GM12878 (cell line): ENCODE results near the gene CREB3L1. TPM values are rescaled to one million over a fixed set of nuclear protein-coding genes. Genes with fewer than 3 reads are reported as not detected.

ENCODE experiments used
- ATAC-seq: fragments of 200-7000 bp; cut with Tn5 transposase; 3 replicates; pipeline ENCODE4 v1.9.1; 2020; ENCODE audit warnings: mild to moderate bottlenecking, moderate library complexity
- BruUV-seq: library from RNA; stranded (reverse); fragments of 400-500 nt; replicated peaks from 2 replicates; lab custom pipeline; 2021; lab: Mats Ljungman, UMichigan
- CTCF ChIA-PET: fragments of 300-600 bp; sonication (Branson Sonifier 250); formaldehyde crosslinking; extraction: SDS; loops from one replicate; lab custom pipeline; 2021; ENCODE audit warnings: inconsistent platforms; lab: Yijun Ruan, JAX
- POLR2A ChIA-PET: fragments of 350-600 bp; formaldehyde crosslinking; extraction: SDS; loops from one replicate; lab custom pipeline; 2021; ENCODE audit warnings: inconsistent platforms; lab: Charles Lee
- RAD21 ChIA-PET: fragments of 300-600 bp; sonication (Branson Sonifier 250); formaldehyde crosslinking; loops from one replicate; lab custom pipeline; 2023; ENCODE audit warnings: antibody characterized with exemption; ENCODE audit not compliant: unreplicated experiment; lab: Charles Lee
- SMC1A ChIA-PET: fragments of 300-600 bp; sonication (Branson Sonifier 250); formaldehyde crosslinking; loops from one replicate; lab custom pipeline; 2023; ENCODE audit not compliant: unreplicated experiment, uncharacterized antibody; lab: Charles Lee
- DNase-seq: peaks from one replicate; pipeline ENCODE4 v3.0.0-alpha.2; 2011; ENCODE audit warnings: low read depth, low spot score
- FAIRE-seq: peaks from 3 replicates; lab custom pipeline; 2011; peaks lifted over from hg19 to GRCh38; lab: Jason Lieb, UNC
- H2AFZ ChIP-seq: 2 replicates; pipeline ENCODE4 v1.6.0; 2011; ENCODE audit warnings: low read depth, low read length, control low read depth; ENCODE audit not compliant: control insufficient read depth
- H3K27ac ChIP-seq: 2 replicates; pipeline ENCODE4 v1.5.1; 2011; ENCODE audit warnings: control low read depth; ENCODE audit not compliant: control insufficient read depth, insufficient read depth
- H3K27me3 ChIP-seq, 2 experiments: replicated peaks in 1 of 2; 2 replicates each; pipeline versions ENCODE4 v1.6.0 to v1.6.1; 2011; ENCODE audit warnings: low read length in 1 of 2; ENCODE audit not compliant: control insufficient read depth in 2 of 2, insufficient read depth in 2 of 2
- H3K36me3 ChIP-seq, 2 experiments: 2 replicates each; pipeline ENCODE4 v1.5.1; 2011; ENCODE audit warnings: low read length in 1 of 2; ENCODE audit not compliant: control insufficient read depth in 2 of 2, insufficient read depth in 2 of 2
- H3K4me1 ChIP-seq: 2 replicates; pipeline ENCODE4 v1.6.1; 2011; ENCODE audit warnings: mild to moderate bottlenecking, low read length, moderate library complexity, mixed read lengths; ENCODE audit not compliant: control insufficient read depth, insufficient read depth
- H3K4me2 ChIP-seq: 2 replicates; pipeline ENCODE4 v1.6.0; 2011; ENCODE audit warnings: control low read depth; ENCODE audit not compliant: control insufficient read depth, insufficient read depth
- H3K4me3 ChIP-seq: fragments of 200-600 bp; sonication (generic); 2 replicates; pipeline ENCODE4 v1.5.1; 2016
- H3K79me2 ChIP-seq: 2 replicates; pipeline ENCODE4 v1.6.0; 2011; ENCODE audit warnings: low read length; ENCODE audit not compliant: control insufficient read depth, insufficient read depth
- H3K9ac ChIP-seq: 2 replicates; pipeline ENCODE4 v1.8.0; 2011; ENCODE audit warnings: low read length, control low read depth, mixed read lengths; ENCODE audit not compliant: control insufficient read depth, insufficient read depth
- H3K9me3 ChIP-seq: replicated peaks from 3 replicates; pipeline ENCODE4 v1.5.1; 2011; ENCODE audit warnings: mild to moderate bottlenecking, low read length; ENCODE audit not compliant: control insufficient read depth, insufficient read depth
- H4K20me1 ChIP-seq: 2 replicates; pipeline ENCODE4 v1.6.0; 2011; ENCODE audit not compliant: control insufficient read depth, insufficient read depth
- ASH2L ChIP-seq: fragments of 300-600, 200-600 bp; sonication (generic); IDR thresholded peaks from 2 replicates; pipeline ENCODE4 v1.6.1; 2017; ENCODE audit warnings: low read depth, mild to moderate bottlenecking, borderline replicate concordance
- BCL3 ChIP-seq: IDR thresholded peaks from 2 replicates; pipeline ENCODE4 v1.6.1; 2011; ENCODE audit warnings: borderline replicate concordance, low read depth, mild to moderate bottlenecking, moderate library complexity, low read length; ENCODE audit not compliant: insufficient read depth, poor library complexity, severe bottlenecking
- CHD2 ChIP-seq: IDR thresholded peaks from 2 replicates; pipeline ENCODE4 v1.6.1; 2011; ENCODE audit warnings: low read depth, low read length, improper control_type of control experiment, borderline replicate concordance
- ELK1 ChIP-seq: IDR thresholded peaks from 2 replicates; pipeline ENCODE4 v1.6.1; 2012; ENCODE audit warnings: low read depth, low read length, improper control_type of control experiment
- EP300 ChIP-seq, 2 experiments: fragments of 150-350 bp in 1 of 2; IDR thresholded peaks; 2 replicates each; pipeline ENCODE4 v1.6.1; 2011 to 2012; ENCODE audit warnings: low read depth in 2 of 2, low read length in 2 of 2, borderline replicate concordance in 1 of 2, improper control_type of control experiment in 1 of 2, inconsistent platforms in 1 of 2; ENCODE audit not compliant: control insufficient read depth in 1 of 2
- HCFC1 ChIP-seq: fragments of 150-350 bp; IDR thresholded peaks from 2 replicates; pipeline ENCODE4 v1.6.1; 2014; ENCODE audit warnings: low read length
- IKZF1 ChIP-seq: fragments of 450-650 bp; conservative IDR thresholded peaks from 2 replicates; pipeline ENCODE4 v1.6.1; 2017; ENCODE audit warnings: antibody characterized with exemption, mild to moderate bottlenecking
- KLF5 ChIP-seq: fragments of 450-650 bp; IDR thresholded peaks from 2 replicates; pipeline ENCODE4 v1.6.1; 2014; ENCODE audit warnings: mild to moderate bottlenecking; ENCODE audit not compliant: partially characterized antibody
- MXI1 ChIP-seq: fragments of 150-350 bp; IDR thresholded peaks from 2 replicates; pipeline ENCODE4 v1.6.1; 2011; ENCODE audit warnings: low read depth, mild to moderate bottlenecking, inconsistent platforms, low read length, improper control_type of control experiment
- NFXL1 ChIP-seq: fragments of 450-650 bp; IDR thresholded peaks from 2 replicates; pipeline ENCODE4 v1.6.1; 2017; ENCODE audit warnings: antibody characterized with exemption, mild to moderate bottlenecking, borderline replicate concordance
- RAD21 ChIP-seq: IDR thresholded peaks from 2 replicates; pipeline ENCODE4 v1.6.1; 2011; ENCODE audit warnings: mild to moderate bottlenecking, low read depth, low read length, moderate library complexity; ENCODE audit not compliant: insufficient read depth
- RAD51 ChIP-seq: fragments of 450-650 bp; IDR thresholded peaks from 2 replicates; pipeline ENCODE4 v1.6.1; 2016; ENCODE audit warnings: moderate library complexity, mild to moderate bottlenecking, inconsistent platforms
- RUNX3 ChIP-seq: IDR thresholded peaks from 2 replicates; pipeline ENCODE4 v1.6.1; 2012; ENCODE audit warnings: low read length, inconsistent platforms
- SP1 ChIP-seq: IDR thresholded peaks from one replicate; pipeline ENCODE4 v1.6.1; 2011; ENCODE audit warnings: low read depth, low read length
- SUZ12 ChIP-seq: fragments of 200-600 bp; sonication (generic); IDR thresholded peaks from one replicate; pipeline ENCODE4 v1.6.1; 2018; ENCODE audit warnings: antibody characterized with exemption, mild to moderate bottlenecking; ENCODE audit not compliant: unreplicated experiment
- TARDBP ChIP-seq: IDR thresholded peaks from 2 replicates; pipeline ENCODE4 v1.6.1; 2016; ENCODE audit warnings: borderline replicate concordance
- TBL1XR1 ChIP-seq: IDR thresholded peaks from 2 replicates; pipeline ENCODE4 v1.6.1; 2012; ENCODE audit warnings: low read depth, low read length, improper control_type of control experiment
- TCF7 ChIP-seq: IDR thresholded peaks from 2 replicates; pipeline ENCODE4 v1.6.1; 2014; ENCODE audit warnings: antibody characterized with exemption, borderline replicate concordance
- ZNF622 ChIP-seq: fragments of 450-650 bp; IDR thresholded peaks from 2 replicates; pipeline ENCODE4 v1.6.1; 2017; ENCODE audit warnings: mild to moderate bottlenecking, inconsistent platforms
- WGBS: methylation state at CpG from one replicate; pipeline ENCODE4 v1.1.6; 2016; ENCODE audit warnings: low lambda C conversion rate; ENCODE audit not compliant: insufficient replicate concordance, insufficient coverage; ENCODE audit errors: missing lambda C conversion rate; 5-methylcytosine and 5-hydroxymethylcytosine counted together
- in situ Hi-C: fragments of 300-500 bp; cut with MboI; formaldehyde crosslinking; loops from 9 replicates; pipeline ENCODE4 v1.14.3; 2018; ENCODE audit warnings: mixed read lengths
- intact Hi-C: fragments of 100-400 bp; cut with micrococcal nuclease; formaldehyde crosslinking; loops from one replicate; pipeline ENCODE4 v1.14.2; 2022; ENCODE audit not compliant: unreplicated experiment
- polyA plus RNA-seq, 11 experiments: library from polyadenylated mRNA; depleted of rRNA in 4 of 11; unstranded in 6 of 11; stranded (reverse) in 5 of 11; fragments of >200 nt; fragmentation: Nextera tagmentation in 4 of 11; fragmentation: Illumina TruSeq in 1 of 11; extraction: Ambion mirVana in 4 of 11; extraction: Trizol in 1 of 11; gene quantifications; 1 replicate in 1 of 11; 2 replicates in 10 of 11; pipeline versions ENCODE4 v1.2.1 to v1.2.3, GENCODE V29; 2011 to 2016; ENCODE audit warnings: inconsistent platforms in 2 of 11, missing spikeins in 2 of 11, low read depth in 1 of 11
- total RNA-seq, 4 experiments: library from RNA; depleted of rRNA in 3 of 4; stranded (reverse); fragments of >200 nt in 3 of 4; fragmentation: Illumina TruSeq in 1 of 4; extraction: Trizol in 1 of 4; gene quantifications; 2 replicates each; pipeline versions ENCODE4 v1.2.1 to v1.2.3, GENCODE V29; 2013 to 2021
- TF ChIP-seq, protein P1 (sequence below): fragments of 450-650 bp; IDR thresholded peaks from 2 replicates; pipeline ENCODE4 v1.6.1; 2016; ENCODE audit warnings: mild to moderate bottlenecking

CREB3L1 gene
- total and polyA plus RNA-seq, 10 of the 15 experiments (the other 5 are each of a cell fraction or from before 2014, with no cell fraction given) = 0.03 to 1.4 (median 0.22) TPM

DNA sequence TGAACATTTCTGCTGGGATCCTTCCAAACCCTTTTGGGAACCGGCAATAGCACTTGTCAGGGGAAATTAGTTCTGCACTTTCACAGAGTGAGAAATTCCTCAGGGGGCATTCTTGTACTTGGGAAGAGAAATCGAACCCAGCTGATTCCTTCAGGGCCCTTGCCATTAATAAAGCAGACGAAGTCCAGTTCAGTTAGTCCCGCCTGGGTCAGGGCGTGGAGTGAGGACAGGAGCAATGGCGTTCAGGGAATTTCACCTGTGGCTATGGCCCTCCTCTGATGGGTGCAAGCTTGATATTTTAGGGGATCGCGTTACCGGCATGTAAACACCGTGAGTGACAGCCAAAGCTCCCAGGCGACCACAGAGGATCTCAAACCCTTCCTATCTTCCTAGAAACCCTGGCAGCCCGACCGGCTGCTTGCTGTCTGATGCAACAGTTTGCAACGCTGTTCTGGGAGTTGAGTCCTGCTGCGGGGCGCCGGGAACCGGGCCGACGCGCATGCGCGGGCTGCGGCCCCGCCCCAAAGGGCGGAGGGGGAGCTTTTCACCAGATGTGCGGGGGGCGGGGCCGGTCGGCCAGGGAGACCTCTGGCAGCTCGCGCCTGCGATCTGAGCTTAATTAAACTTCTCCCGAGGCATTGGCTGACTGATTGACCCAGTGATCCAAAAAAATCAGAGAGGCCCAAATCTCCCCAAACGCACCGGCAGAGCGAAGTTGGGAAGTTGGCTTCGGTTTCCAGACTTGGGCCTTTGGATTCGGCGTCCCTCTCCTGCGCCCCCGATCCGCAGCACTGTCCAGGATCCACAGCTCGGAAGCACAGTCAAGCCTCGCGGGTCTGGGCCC is 34.3 kb upstream of the CREB3L1 start:
- Histone ChIP-seq H3K4me2 (peak overlapping the region; percentile 96), H3K4me1 (peaks cover 8% of the 10 kb centered on the region), H3K27ac (peak overlapping the region; percentile 28; the same call in 1 of the 2 replicates), H4K20me1 (no peaks in the 10 kb centered on the region), H3K4me3 (peak overlapping the region; percentile 74), H3K79me2 (no peaks in the 10 kb centered on the region), H3K27me3 (peaks cover 0 to 5% of the 10 kb centered on the region in 2 experiments; a peak in 1 of 4 replicates), H2AFZ (peak overlapping the region; percentile 88), H3K9me3 (no peaks in the 10 kb centered on the region), H3K9ac (peak overlapping the region; percentile 58), H3K36me3 (no peaks in the 10 kb centered on the region)
- in situ Hi-C loops = loop anchor here (5.0 kb wide), 1 partner anchor 69 kb away; no protein-coding TSS in a partner anchor
- DNase-seq (peak; percentile 48), FAIRE-seq (no peak), ATAC-seq (peak; percentile 86)
- ChIA-PET SMC1A (interaction anchor here (0.6 to 7.7 kb wide), 16 partner anchors 11 to 279 kb away, joined by 3 to 120 read pairs (median 4); partner anchors contain the start of gene CREB3L1), RAD21 (interaction anchor here (0.6 to 16.5 kb wide), 21 partner anchors 9 to 396 kb away, joined by 3 to 316 read pairs (median 4); partner anchors contain the start of genes CREB3L1 and CRY2), POLR2A (interaction anchor here (0.5 to 1.6 kb wide), 14 partner anchors 25 to 1626 kb away, joined by 3 to 9 read pairs (median 3); no protein-coding TSS in a partner anchor), CTCF (interaction anchor here (0.6 to 17.5 kb wide), 22 partner anchors 9 to 1247 kb away, joined by 3 to 626 read pairs (median 4); partner anchors contain the start of genes CREB3L1 and DGKZ)
- intact Hi-C loops = loop anchor here (1.0 to 10.0 kb wide), 2 partner anchors 65 to 292 kb away; no protein-coding TSS in a partner anchor
- TSS peak; percentile 100 for BruUV-seq
- WGBS = 2% methylated on average over 45 of the region's 46 CpGs
- TF ChIP-seq, protein P1, sequence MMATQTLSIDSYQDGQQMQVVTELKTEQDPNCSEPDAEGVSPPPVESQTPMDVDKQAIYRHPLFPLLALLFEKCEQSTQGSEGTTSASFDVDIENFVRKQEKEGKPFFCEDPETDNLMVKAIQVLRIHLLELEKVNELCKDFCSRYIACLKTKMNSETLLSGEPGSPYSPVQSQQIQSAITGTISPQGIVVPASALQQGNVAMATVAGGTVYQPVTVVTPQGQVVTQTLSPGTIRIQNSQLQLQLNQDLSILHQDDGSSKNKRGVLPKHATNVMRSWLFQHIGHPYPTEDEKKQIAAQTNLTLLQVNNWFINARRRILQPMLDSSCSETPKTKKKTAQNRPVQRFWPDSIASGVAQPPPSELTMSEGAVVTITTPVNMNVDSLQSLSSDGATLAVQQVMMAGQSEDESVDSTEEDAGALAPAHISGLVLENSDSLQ = peak; percentile 95
- TF ChIP-seq EP300 (IDR thresholded peaks at IDR 0.05; ENCODE audit: borderline replicate concordance in 1 of 2, control insufficient read depth in 1 of 2, low read depth in 2 of 2, low read length in 2 of 2) (no peak), TCF7 (no peak), RAD51 (no peak), ELK1 (no peak), MXI1 (0 out of 2 replicates have a peak, but pooled peaks have one; percentile 26), TBL1XR1 (no peak), KLF5 (no peak), ASH2L (no peak), SP1 (peak; percentile 43), RAD21 (no peak), IKZF1 (peak; percentile 59), SUZ12 (no peak), ZNF622 (no peak), TARDBP (no peak), BCL3 (no peak), CHD2 (no peak), NFXL1 (no peak), HCFC1 (peak; percentile 23; the same call in 1 of the 2 replicates), RUNX3 (peak; percentile 5; the same call in 1 of the 2 replicates)
